ENCODE results near the gene NPIPB12.
"Not testable (repeated sequence)": the region's sequence is repeated elsewhere in the genome, so short reads cannot be mapped to it uniquely, and the experiment has no call there.

The NPIPB12 gene

DNA sequence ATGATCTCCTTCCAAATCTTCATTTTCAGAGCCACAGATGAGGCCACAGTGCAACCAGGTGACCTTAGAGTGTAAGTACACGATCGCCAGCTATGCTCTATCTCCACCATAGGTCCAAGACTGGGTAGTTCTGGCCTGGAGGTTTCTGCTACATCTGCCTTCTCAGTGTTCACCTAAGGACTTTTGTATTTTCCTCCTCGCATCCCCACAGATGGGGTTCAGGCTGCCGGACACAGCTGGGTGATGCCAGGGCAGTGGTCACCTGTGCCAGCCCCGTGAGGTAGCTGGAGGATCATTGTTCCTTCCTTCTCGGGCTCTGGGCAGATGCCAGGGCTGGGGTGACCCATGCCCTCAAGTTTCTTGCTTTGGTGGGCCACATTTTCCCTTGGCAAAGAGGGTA lies at the start of gene NPIPB12:
Gene NPIPB12 (minus strand): TSS at position 101 of the 400 bp plus-strand sequence.
- DNase-seq (ENCODE audit: extremely low read depth, insufficient read length); H3K36me3 ChIP-seq (ENCODE audit: control insufficient read depth, insufficient read depth, low read length); H3K4me3 ChIP-seq (replicated peaks; ENCODE audit: low read depth, low read length); H3K27me3 ChIP-seq (replicated peaks; ENCODE audit: control insufficient read depth, insufficient read depth, low read length): not testable (repeated sequence)

DNA sequence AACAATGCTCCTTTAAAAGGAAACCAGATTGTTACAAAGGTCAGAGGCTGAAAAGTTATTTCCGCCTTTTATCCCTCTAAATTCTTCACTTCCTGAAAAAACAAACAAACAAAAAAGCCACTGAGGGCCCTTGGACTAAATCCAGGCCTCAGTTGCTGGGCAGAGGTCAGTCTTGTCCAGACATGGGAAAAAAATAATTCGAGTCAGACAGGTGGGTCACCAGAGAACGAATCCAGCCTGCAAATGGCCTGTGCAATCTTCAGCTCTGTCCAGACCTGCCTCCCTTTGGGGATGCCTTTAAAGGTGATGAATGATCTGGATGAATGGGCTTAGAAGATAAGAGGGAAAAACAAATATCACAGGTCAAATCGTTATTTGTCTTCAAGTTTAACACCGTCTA lies 15.3 kb upstream of the NPIPB12 start:
- not testable (repeated sequence) for DNase-seq (ENCODE audit: extremely low read depth, insufficient read length); H3K27me3 ChIP-seq (replicated peaks; ENCODE audit: control insufficient read depth, insufficient read depth, low read length); H3K36me3 ChIP-seq (ENCODE audit: control insufficient read depth, insufficient read depth, low read length)

DNA sequence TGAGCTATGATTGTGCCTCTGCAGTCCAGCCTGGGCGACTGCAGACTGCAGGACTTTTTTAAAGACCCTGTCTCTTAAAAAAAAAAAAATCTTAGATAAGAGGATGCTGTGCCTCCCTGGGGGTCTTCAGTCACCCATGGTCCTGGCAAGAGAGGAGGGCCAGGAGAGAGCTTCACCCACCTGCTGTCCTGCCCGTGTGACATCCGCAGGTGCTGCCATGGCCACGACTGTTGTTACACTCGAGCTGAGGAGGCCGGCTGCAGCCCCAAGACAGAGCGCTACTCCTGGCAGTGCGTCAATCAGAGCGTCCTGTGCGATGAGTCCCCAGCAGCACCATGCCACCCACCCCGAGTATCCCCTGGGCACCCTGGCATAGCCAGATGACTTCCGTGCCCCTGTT lies 23.9 kb downstream of the NPIPB12 start:
- H3K27me3 ChIP-seq (replicated peaks; ENCODE audit: control insufficient read depth, insufficient read depth, low read length); DNase-seq (ENCODE audit: extremely low read depth, insufficient read length); H3K36me3 ChIP-seq (ENCODE audit: control insufficient read depth, insufficient read depth, low read length); H3K4me3 ChIP-seq (replicated peaks; ENCODE audit: low read depth, low read length): not testable (repeated sequence)

More for the DNA sequence above, 15.3 kb upstream of the NPIPB12 start:
- H3K4me3 ChIP-seq (replicated peaks; ENCODE audit: low read depth, low read length), result not testable (repeated sequence)

DNA sequence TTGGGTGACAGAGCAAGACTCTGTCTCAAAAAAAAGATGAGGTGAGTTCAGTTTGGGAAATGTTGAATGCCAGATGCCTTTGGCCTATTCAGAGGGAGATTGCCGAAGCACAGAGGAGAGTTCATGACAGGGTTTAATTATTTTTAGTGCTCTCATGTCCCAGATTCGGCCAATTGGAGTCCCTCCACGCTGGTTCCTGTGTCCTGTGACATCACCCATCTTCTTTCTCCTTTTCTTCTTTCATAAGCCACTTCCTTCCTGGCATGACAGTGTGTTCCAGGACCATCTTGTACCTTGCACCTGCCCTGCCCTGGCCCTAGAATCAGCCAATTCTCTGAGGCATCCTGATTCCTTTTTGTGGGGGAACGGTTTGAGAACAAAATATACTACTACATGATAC lies 34.1 kb downstream of the NPIPB12 start:
- H3K4me3 ChIP-seq (replicated peaks; ENCODE audit: low read depth, low read length); DNase-seq (ENCODE audit: extremely low read depth, insufficient read length); H3K36me3 ChIP-seq (ENCODE audit: control insufficient read depth, insufficient read depth, low read length): not testable (repeated sequence)

DNA sequence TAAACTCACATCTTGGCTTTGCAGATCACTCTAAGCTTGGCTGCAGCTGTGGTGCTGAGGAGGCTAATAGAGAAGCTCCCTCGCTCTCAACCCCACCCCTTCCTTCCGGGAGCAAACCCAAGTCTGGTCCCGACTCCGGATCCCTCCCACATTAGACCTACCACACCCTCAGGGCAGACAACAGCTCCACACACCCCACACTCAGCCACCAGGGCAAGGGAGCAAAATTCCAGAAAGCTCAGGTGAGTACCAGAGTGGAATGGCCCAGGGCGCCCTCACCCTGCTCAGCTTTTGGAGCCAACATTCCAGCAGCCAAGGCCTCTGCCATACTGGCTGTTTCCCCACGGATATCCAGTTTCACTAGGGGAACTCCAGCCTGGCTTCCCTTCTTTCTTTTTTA lies 36.5 kb downstream of the NPIPB12 start:
- DNase-seq (ENCODE audit: extremely low read depth, insufficient read length); H3K27me3 ChIP-seq (replicated peaks; ENCODE audit: control insufficient read depth, insufficient read depth, low read length); H3K4me3 ChIP-seq (replicated peaks; ENCODE audit: low read depth, low read length); H3K36me3 ChIP-seq (ENCODE audit: control insufficient read depth, insufficient read depth, low read length): not testable (repeated sequence)

More for the DNA sequence above, 34.1 kb downstream of the NPIPB12 start:
- H3K27me3 ChIP-seq (replicated peaks; ENCODE audit: control insufficient read depth, insufficient read depth, low read length), result not testable (repeated sequence)

DNA sequence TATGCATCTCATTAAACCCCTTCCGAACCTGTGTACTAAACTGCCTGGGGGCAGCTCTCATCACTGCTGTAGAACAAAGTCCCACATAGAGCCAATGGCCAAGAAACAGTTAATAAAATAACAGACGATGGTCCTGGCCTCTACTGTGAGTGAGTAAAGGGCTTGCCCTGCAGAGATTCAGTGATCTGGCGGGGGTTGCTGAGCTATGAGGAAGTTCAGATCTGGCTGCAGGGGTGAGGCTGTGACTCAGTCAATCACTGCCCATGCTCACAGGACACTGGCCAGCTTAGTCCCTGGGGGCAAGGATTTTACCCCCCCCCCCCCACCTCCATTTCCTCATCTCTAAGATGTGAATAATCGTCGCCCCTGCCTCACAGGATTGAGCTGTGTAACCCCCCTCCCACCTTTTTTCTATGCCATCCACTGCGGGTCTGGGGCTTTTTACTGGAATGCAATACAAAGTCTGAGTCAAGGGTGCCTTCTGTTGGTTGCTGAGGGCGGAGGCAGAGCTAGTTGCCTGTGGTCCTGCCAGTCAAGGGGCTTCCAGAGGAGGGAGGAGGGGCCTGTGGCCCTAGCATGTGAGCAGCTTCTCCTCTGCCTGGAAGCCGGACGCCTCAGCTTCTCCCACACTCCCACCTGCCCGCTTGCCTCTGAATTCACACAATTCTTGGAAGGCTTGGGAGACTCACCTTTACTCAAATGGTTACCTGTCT lies 38.4 kb downstream of the NPIPB12 start:
- not testable (repeated sequence) for DNase-seq (ENCODE audit: extremely low read depth, insufficient read length); H3K36me3 ChIP-seq (ENCODE audit: control insufficient read depth, insufficient read depth, low read length); H3K4me3 ChIP-seq (replicated peaks; ENCODE audit: low read depth, low read length); H3K27me3 ChIP-seq (replicated peaks; ENCODE audit: control insufficient read depth, insufficient read depth, low read length)

DNA sequence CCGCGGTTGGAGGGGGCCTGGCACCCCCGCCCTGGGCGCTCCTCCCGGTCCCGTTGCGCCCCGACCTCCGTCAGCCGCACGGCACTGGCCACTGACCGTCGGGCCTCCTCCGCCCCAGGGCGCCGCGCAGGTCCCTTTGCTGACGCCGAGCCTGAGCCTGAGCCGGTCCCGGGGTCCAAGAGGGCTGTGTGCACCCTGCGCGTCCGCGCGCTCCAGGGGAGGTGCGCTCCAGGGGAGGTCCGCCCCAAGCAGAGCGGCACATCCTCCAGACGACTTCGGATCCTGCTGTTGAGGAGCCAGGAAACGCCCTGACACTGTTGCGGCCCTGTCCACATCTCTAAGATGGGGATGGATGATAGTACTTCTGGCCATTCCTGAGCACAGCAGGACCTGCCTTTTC lies 39.3 kb downstream of the NPIPB12 start:
- H3K27me3 ChIP-seq (replicated peaks; ENCODE audit: control insufficient read depth, insufficient read depth, low read length); H3K36me3 ChIP-seq (ENCODE audit: control insufficient read depth, insufficient read depth, low read length); H3K4me3 ChIP-seq (replicated peaks; ENCODE audit: low read depth, low read length); DNase-seq (ENCODE audit: extremely low read depth, insufficient read length): not testable (repeated sequence)

DNA sequence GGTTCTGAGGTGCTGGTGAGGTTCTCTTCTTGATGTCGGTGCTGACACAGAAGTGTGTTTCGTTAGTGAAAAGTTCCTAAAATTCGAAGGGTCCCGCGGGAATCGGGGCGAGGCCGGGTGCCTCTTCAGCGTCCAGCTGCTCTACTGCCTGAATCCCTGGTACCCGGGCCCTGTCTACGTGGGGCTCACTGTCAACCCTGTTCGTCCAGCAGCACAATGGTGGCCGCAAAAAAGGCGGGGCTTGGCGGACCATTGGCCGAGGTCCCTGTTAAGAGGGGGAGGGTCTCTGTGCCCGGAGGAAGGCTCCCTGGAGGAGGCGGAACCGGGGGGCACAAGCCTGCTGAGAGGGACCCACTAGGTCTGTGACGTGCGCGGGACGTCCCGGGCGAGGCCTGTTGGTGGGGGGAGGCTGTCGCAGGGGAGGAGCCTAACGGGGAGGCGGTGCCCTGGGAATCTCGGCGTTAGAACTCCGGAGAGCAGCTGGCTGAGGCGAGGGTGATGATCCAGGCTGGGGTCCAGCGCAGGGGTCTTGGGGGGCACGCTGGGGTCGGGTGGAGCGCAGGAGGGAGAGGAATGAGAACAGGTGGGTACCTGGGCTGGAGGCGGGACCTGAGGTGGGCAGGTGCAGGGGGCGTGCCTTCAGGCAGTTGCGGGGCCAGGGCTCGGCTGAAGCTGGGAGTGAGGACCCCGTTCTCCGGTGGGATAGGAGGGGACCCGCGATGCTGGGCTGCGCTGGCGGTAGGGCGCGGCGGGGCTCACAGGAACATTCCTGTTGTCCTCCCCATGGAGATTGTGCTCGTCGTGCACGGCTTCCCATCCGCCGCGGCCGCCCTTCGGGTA lies 40.0 kb downstream of the NPIPB12 start:
- H3K36me3 ChIP-seq (ENCODE audit: control insufficient read depth, insufficient read depth, low read length); H3K4me3 ChIP-seq (replicated peaks; ENCODE audit: low read depth, low read length); H3K27me3 ChIP-seq (replicated peaks; ENCODE audit: control insufficient read depth, insufficient read depth, low read length); DNase-seq (ENCODE audit: extremely low read depth, insufficient read length): not testable (repeated sequence)

DNA sequence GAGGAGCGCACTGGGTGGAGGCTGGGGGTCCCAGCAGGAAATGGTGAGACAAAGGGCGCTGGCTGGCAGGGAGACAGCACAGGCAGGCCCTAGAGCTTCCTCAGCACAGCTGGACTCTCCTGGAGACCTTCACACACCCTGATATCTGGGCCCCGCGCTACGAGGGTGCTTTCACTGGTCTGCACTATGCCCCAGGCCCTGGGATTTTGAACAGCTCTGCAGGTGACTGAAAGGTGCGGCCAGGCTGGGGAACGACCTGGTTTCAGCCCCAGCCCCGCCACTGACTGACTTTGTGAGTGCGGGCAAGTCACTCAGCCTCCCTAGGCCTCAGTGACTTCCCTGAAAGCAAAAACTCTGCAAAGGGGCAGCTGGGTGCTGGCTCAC lies 45.6 kb downstream of the NPIPB12 start:
- not testable (repeated sequence) for H3K4me3 ChIP-seq (replicated peaks; ENCODE audit: low read depth, low read length); H3K27me3 ChIP-seq (replicated peaks; ENCODE audit: control insufficient read depth, insufficient read depth, low read length); H3K36me3 ChIP-seq (ENCODE audit: control insufficient read depth, insufficient read depth, low read length); DNase-seq (ENCODE audit: extremely low read depth, insufficient read length)

DNA sequence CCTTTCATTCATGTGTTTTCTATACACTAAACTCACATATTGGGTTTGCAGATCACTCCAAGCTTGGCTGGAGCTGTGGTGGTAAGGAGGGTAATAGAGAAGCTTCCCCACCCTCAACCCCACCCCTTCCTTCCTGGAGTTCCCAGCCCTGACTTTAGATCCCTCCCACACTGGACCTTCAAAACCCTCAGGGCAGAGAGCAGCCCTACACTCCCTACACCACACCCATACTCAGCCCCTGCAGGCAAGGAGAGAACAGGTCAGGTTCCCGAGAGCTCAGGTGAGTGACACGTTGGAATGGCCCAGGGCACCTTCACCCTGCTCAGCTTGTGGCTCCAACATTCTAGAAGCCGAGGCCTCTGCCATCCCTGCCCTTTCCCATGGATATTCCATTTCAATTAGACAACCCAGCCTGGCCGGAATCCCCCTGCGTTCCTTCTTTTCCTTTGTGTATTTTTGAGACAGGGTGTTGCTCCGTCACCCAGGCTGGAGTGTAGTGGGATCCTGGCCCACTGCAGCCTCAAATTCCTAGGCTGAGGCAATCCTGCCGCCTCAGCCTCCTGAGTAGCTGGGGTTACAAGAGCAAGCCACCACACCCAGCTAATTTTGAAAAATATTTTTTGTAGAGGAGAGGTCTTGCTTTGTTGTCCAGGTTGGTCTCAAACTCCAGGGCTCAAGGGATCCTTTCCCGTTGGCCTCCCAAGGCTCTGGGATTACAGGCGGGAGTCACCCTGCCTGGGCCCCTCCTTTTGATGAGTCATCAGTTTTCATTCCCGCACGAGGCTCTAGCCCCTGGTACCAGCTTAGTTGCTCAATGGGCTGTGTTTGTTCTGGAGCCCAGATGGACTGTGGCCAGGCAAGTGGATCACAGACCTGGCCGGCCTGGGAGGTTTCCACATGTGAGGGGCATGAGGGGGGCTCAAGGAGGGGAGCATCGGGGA lies 46.2 kb downstream of the NPIPB12 start, which contains the start of gene SULT1A4:
Gene SULT1A4 (plus strand): TSS at position 208 of the 941 bp plus-strand sequence. CDS start 1,473 bp downstream, outside the sequence.
- DNase-seq (ENCODE audit: extremely low read depth, insufficient read length); H3K36me3 ChIP-seq (ENCODE audit: control insufficient read depth, insufficient read depth, low read length); H3K27me3 ChIP-seq (replicated peaks; ENCODE audit: control insufficient read depth, insufficient read depth, low read length); H3K4me3 ChIP-seq (replicated peaks; ENCODE audit: low read depth, low read length): not testable (repeated sequence)

DNA sequence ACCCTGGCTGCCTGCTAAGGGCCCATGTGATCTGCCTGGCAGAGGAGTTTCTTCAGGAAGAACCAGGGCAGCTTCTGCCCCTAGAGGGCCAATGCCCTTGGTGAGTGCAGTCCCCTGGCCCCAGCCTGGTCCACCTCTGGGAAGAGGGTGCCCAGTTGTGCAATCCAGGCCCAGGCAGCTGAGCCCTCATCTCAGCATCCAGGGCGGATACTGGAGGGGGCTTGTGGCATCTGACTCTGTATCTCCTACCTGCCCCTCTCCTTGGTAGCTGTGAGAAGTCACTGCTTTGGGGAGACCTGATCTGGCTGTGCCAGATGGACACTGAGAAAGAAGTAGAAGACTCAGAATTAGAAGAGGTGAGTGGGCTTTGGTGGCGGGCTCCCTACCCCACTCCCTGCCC lies 48.5 kb downstream of the NPIPB12 start:
- H3K27me3 ChIP-seq (replicated peaks; ENCODE audit: control insufficient read depth, insufficient read depth, low read length); H3K36me3 ChIP-seq (ENCODE audit: control insufficient read depth, insufficient read depth, low read length); DNase-seq (ENCODE audit: extremely low read depth, insufficient read length); H3K4me3 ChIP-seq (replicated peaks; ENCODE audit: low read depth, low read length): not testable (repeated sequence)

DNA sequence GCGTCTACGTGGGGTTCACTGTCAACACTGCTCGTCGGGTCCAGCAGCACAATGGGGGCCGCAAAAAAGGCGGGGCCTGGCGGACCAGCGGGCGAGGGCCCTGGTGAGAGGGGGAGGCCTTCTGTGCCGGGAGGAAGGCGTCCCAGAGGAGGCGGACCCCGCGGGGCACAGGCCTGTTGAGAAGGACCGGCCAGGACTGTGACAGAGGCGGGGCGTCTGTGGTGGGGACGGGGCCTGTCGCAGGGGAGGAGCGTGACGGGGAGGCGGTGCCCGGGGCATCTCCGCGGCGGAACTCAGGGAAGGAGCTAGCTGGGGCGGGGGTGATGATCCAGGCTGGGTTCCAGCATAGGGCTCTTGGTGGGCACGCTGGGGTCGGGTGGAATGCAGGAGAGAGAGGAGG lies 51.4 kb downstream of the NPIPB12 start:
- DNase-seq (ENCODE audit: extremely low read depth, insufficient read length); H3K27me3 ChIP-seq (replicated peaks; ENCODE audit: control insufficient read depth, insufficient read depth, low read length); H3K36me3 ChIP-seq (ENCODE audit: control insufficient read depth, insufficient read depth, low read length); H3K4me3 ChIP-seq (replicated peaks; ENCODE audit: low read depth, low read length): not testable (repeated sequence)

DNA sequence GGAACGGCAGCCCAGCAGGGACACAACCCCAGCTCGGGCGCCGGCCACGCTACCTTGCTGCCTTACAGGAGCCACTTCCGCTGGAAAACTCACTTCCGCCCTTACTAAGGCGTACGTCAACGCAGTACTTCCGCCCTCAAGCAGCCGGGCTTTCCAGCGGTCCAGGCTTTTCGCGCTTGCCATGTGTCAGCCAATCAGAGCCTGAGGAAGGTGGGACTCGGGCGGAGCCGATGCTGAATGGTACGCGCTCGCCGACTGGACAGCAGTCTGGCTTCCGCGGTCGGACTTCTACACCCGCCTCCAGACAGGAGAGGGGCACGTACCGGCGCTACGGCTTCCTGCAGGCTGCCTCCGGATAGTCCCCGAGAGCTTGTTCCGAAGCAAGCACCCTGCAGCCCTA lies 51.9 kb downstream of the NPIPB12 start, which contains the start of the genes BOLA2 and SLX1B:
Gene BOLA2 (minus strand): TSS at position 83 of the 400 bp plus-strand sequence. CDS start 98 bp downstream, outside the sequence.
Gene SLX1B (plus strand): TSS at position 265 of the 400 bp plus-strand sequence.
- H3K27me3 ChIP-seq (replicated peaks; ENCODE audit: control insufficient read depth, insufficient read depth, low read length); H3K36me3 ChIP-seq (ENCODE audit: control insufficient read depth, insufficient read depth, low read length); H3K4me3 ChIP-seq (replicated peaks; ENCODE audit: low read depth, low read length); DNase-seq (ENCODE audit: extremely low read depth, insufficient read length): not testable (repeated sequence)
